ENCODE results near the gene ABLIM2.

Gene ABLIM2

GRCh38 chr4:7987148-7987989 lies 171.2 kb downstream of the ABLIM2 start:
- no peak overlapping the region for H3K4me3 ChIP-seq (ENCODE audit: low read depth, low read length)
- DNase-seq (ENCODE audit: low read depth): peak; percentile 21
- TF ChIP-seq CTCF (IDR thresholded peaks at IDR 0.05; ENCODE audit: control insufficient read depth, extremely low read depth, insufficient read depth): peak; percentile 93

- TF ChIP-seq CTCF (IDR thresholded peaks at IDR 0.05; ENCODE audit: control insufficient read depth, extremely low read depth, insufficient read depth): no peak
- no peak for DNase-seq (ENCODE audit: low read depth)
- H3K4me3 ChIP-seq (ENCODE audit: low read depth, low read length): no peak overlapping the region
These were observed 172.6 kb downstream of the ABLIM2 start for GRCh38 chr4:7985891-7986441.

- no peak for TF ChIP-seq CTCF (IDR thresholded peaks at IDR 0.05; ENCODE audit: control insufficient read depth, extremely low read depth, insufficient read depth)
- no peak for DNase-seq (ENCODE audit: low read depth)
- no peak overlapping the region for H3K4me3 ChIP-seq (ENCODE audit: low read depth, low read length)
These were observed 173.5 kb downstream of the ABLIM2 start for GRCh38 chr4:7985072-7985471.

- no peak for TF ChIP-seq CTCF (IDR thresholded peaks at IDR 0.05; ENCODE audit: control insufficient read depth, extremely low read depth, insufficient read depth)
- DNase-seq (ENCODE audit: low read depth): no peak
- no peak overlapping the region for H3K4me3 ChIP-seq (ENCODE audit: low read depth, low read length)
These were observed 174.2 kb downstream of the ABLIM2 start for GRCh38 chr4:7984286-7984925.

- no peak overlapping the region for H3K4me3 ChIP-seq (ENCODE audit: low read depth, low read length)
- DNase-seq (ENCODE audit: low read depth): no peak
- no peak for TF ChIP-seq CTCF (IDR thresholded peaks at IDR 0.05; ENCODE audit: control insufficient read depth, extremely low read depth, insufficient read depth)
These were observed 175.3 kb downstream of the ABLIM2 start for GRCh38 chr4:7983296-7983695.

- no peak for DNase-seq (ENCODE audit: low read depth)
- no peak overlapping the region for H3K4me3 ChIP-seq (ENCODE audit: low read depth, low read length)
- TF ChIP-seq CTCF (IDR thresholded peaks at IDR 0.05; ENCODE audit: control insufficient read depth, extremely low read depth, insufficient read depth): no peak
These were observed 176.7 kb downstream of the ABLIM2 start for GRCh38 chr4:7981738-7982394.
